Lung microvascular endothelial cell (primary cell): Measurements from ENCODE around the gene CES1. TPM values are rescaled to one million over a fixed set of nuclear protein-coding genes. Genes with fewer than 3 reads are reported as not detected.
"Not testable (repeated sequence)": the region's sequence is repeated elsewhere in the genome, so short reads cannot be mapped to it uniquely, and the experiment has no call there.

Experiments
- DNase-seq, 2 donors: peaks; one replicate each; pipeline versions ENCODE4 v3.0.0 to v3.0.0-alpha.2; 2010; ENCODE audit warnings: low read depth in 2 of 2
- total RNA-seq: library from RNA; depleted of rRNA; stranded (reverse); fragments of >200 nt; gene quantifications from 2 replicates; pipeline ENCODE4 v1.2.1, GENCODE V29; 2014

The CES1 gene
- 0.22 and 1.4 TPM in 2 replicates for total RNA-seq

- no peak for DNase-seq
Measured at GRCh38 chr16:55832773-55833691, at the start of gene CES1. Gene CES1 (minus strand): TSS chr16:55833096. CDS start chr16:55833055, 41 bp downstream.

GRCh38 chr16:55876854-55877253, 44.0 kb upstream of the CES1 start:
- no peak for DNase-seq

DNA sequence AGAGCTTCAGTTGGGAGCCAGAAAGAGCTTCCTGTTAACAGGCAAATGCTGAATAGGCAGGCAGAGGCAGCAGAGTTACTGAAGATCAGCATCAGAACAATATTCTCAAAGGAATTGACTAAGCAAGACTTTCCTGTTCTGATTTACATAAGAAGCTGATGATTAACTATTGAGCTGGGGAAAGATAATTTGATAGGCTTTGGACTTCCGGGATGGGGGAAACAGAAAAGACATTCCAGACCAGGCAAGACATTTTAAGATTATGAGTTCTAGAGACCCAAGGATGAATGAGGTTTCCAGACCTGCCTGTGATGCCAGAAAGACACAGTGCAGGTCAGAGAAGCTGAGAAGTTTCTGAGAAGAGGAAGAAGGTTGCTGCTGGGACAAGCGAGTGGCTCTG, 42.4 kb upstream of the CES1 start, which contains the start of gene CES5A:
CES5A (minus strand) TSS at position 101 of the 400 bp plus-strand sequence. CDS start 152 bp downstream, outside the sequence.
- DNase-seq, result no peak

GRCh38 chr16:55873122-55873521, 40.2 kb upstream of the CES1 start:
- no peak for DNase-seq

GRCh38 chr16:55872130-55872529, 39.2 kb upstream of the CES1 start:
- DNase-seq, result no peak

- no peak for DNase-seq
Measured at GRCh38 chr16:55871411-55872038, 38.6 kb upstream of the CES1 start.

- no peak for DNase-seq
Measured at GRCh38 chr16:55868980-55869379, 36.1 kb upstream of the CES1 start.

- DNase-seq, result no peak
Measured at GRCh38 chr16:55868137-55868536, 35.2 kb upstream of the CES1 start.

DNA sequence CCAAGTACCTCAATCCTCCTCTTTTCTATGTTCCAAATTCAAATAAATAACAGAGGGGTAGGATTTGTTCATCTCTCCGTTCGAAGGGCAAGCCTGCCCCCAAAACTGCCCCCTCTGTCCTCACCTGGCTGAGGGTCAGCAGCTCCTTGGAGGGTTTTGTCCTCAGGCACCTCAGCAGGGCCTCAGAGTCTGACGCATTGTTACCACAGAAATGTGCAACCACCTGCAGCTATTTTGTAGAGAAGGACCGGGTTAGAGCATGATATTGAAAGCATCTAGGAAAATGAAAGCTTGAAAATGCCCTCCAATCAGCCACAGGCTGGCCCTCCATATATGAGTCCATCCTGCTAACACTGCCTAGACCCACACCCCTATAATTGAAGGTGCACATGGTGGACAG, 28.4 kb upstream of the CES1 start:
- no peak for DNase-seq

- DNase-seq, result not testable (repeated sequence)
Measured at GRCh38 chr16:55857650-55858049, 24.8 kb upstream of the CES1 start.

- no peak for DNase-seq
Measured at GRCh38 chr16:55856950-55857349, 24.1 kb upstream of the CES1 start.

- no peak for DNase-seq
Measured at GRCh38 chr16:55853114-55853513, 20.2 kb upstream of the CES1 start.

- no peak for DNase-seq
Measured at GRCh38 chr16:55849536-55849935, 16.6 kb upstream of the CES1 start.

DNA sequence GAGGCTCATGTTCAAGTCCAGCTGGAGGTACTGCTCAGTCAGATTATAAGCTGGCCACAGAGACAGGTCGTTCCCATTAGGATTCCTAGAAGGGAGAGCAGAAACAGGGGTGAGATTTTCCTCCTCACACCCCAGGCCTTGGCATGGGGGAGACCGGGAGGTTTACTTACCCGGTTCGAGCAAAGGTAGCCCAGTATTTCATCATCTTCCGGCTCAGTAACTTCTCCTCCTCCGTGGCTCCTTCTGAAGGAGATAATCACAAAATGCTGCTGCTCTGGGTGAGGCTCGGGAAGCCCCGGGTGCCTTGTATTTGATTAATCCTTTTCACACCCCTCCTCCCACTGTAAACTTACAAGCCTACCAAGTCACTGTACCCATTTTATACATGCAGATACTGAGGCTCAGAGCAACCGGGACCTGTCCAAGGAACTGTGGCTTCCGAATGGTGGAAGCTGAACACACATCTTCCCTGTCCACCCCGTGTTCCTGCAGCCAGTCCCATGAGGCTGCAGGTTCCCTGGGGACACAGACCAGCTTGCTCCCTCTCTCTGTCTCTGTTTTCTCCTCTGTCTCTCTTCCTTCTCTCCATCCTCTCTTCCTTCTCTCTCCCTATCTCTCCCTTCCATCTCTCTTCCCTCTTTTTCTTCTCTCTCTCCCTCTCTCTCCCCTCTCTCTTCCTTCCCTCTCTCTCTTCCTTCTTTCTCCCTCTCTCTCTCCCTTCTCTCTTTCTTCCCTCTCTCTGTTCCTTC, 13.9 kb upstream of the CES1 start:
- no peak for DNase-seq

DNA sequence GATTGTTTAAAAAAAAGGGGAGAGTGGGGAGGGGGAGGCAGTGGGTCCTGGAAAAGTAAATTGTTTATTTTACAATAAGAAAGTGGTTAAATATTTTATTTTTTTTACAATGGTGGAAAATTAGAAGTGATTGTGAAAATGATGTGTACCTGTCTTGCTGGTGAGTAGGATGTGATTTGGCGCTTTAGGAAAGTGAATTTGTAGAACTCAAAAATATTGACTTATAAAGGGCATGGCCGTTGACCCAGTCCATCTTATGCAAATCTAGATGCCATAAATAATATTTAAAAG, 10.2 kb upstream of the CES1 start:
- no peak for DNase-seq

DNA sequence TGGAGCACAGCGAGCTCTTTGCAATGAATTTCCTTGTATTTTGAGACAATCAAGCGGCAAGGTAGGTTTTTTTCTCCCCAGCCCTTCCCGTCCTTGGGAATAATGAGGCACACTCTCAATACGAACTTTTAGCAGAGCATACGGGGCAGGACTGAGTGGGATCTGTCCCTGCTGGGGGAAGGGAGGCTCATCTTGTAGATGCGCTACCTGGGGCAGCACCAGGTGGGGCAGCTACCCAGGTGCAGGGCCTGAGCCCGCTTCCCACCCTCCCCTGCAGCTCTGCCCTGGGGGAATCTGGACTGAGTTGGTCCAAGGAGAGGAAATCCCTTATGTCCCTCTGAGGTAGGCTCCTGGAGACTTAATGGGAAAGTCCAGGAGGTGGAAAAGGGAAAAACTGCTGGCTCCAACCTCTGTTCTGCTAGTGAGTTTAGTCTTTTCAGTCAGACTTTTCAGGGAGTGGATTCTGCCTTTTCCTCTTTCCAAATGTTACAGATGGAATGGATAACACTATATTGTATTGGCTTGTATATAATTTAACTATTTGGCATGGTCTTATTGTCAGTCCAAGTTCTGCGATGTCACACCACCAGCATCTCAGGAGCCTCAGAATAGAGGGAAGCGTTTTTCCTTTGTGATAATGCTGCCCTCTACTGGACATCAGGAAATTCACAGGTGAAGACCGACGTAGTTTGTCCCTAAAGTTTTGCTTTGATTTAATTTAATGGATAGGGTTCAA, 9.6 kb upstream of the CES1 start:
- DNase-seq, result peak; percentile 46 to 62

GRCh38 chr16:55839115-55839514, 6.2 kb upstream of the CES1 start:
- no peak for DNase-seq

DNA sequence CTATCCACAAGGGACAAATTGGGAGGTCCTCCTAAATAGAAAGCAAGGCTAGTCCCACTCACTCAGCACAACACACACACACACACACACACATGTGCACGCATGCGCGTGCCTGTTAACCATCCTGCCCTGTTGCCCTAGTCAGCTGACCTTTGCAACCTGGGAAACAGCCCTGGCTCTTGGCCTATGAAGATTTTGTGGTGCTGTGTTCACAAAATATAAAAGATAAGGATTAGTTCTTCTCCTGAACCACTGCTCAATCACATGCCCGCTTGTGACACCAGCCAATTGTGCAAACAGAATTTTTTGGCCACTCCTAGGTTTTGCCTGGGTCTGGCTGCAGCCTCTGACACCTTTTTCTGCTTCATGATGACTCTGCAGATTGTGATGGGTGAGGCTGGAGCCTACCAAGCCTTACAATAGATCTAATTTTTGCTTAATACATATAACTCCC, 3.3 kb upstream of the CES1 start:
- no peak for DNase-seq

DNA sequence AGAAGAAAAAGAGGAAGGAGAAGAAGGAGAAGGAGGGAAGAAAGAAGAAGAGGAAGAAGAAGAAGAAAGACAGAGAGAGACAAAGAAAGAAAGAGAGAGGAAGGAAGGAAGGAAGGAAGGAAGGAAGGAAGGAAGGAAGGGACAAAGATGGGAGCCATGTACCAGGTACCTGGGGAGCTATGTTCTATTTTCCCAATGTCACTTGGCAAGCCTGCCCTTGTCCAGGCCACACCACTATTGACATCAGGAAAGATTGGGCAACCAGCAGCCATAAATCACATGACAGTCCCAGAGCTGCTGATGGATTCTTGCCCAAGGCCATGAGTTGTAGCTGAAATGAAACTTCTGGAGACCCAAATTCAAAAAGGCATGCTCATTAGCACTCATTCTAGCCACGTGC, 2.7 kb upstream of the CES1 start:
- DNase-seq, result peak in 1 of 2 donors; percentile 29

- DNase-seq, result not testable (repeated sequence)
Measured at GRCh38 chr16:55835173-55835572, 2.3 kb upstream of the CES1 start.

DNA sequence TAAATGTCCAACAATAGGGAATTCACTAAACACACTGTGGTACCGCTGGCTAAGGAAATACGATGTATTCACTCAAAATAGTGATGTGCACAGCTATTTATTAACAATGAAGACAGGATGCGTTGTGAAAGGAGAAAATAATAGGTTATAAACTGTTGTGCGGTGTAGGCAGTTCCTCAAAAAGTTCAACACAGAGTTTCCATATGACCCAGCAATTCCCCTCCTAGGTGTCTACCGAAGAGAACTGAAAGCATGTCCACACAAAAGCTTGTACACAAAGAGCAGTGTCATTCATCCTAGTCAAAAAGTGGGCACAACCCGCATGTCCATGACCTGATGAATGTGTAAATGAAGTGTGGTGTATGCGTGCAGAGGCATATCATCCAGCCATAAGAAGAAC, 1.2 kb upstream of the CES1 start:
- DNase-seq, result no peak

GRCh38 chr16:55832425-55832772, 497 bp downstream of the CES1 start:
- no peak for DNase-seq
